Kidney epithelial cell (primary cell): ENCODE results near the gene SPATA7. TPM values are rescaled to one million over a fixed set of nuclear protein-coding genes. Genes with fewer than 3 reads are reported as not detected.

ENCODE experiments used
- DNase-seq: peaks from one replicate; pipeline ENCODE4 v3.0.0-alpha.2; 2010; ENCODE audit warnings: low read depth
- H3K27me3 ChIP-seq: 2 replicates; pipeline ENCODE4 v1.6.0; 2011; ENCODE audit warnings: low read length; ENCODE audit not compliant: control insufficient read depth, insufficient read depth
- H3K36me3 ChIP-seq: 2 replicates; pipeline ENCODE4 v1.5.1; 2011; ENCODE audit warnings: low read length; ENCODE audit not compliant: control insufficient read depth, insufficient read depth
- H3K4me3 ChIP-seq: 2 replicates; pipeline ENCODE4 v1.5.1; 2011; ENCODE audit warnings: low read depth, mild to moderate bottlenecking, control low read depth, low read length
- total RNA-seq: library from RNA; depleted of rRNA; stranded (reverse); fragments of >200 nt; gene quantifications from 2 replicates; pipeline ENCODE4 v1.2.3, GENCODE V29; 2015
- TF ChIP-seq, protein P1 (sequence below): IDR thresholded peaks from 2 replicates; pipeline ENCODE4 v1.5.1; 2011; ENCODE audit warnings: mild to moderate bottlenecking, moderate library complexity, low read length, control low read depth, inconsistent platforms; ENCODE audit not compliant: insufficient read depth, poor library complexity, severe bottlenecking

SPATA7 gene
- total RNA-seq, 1 donor from 2014 or later = 10.8 TPM

DNA sequence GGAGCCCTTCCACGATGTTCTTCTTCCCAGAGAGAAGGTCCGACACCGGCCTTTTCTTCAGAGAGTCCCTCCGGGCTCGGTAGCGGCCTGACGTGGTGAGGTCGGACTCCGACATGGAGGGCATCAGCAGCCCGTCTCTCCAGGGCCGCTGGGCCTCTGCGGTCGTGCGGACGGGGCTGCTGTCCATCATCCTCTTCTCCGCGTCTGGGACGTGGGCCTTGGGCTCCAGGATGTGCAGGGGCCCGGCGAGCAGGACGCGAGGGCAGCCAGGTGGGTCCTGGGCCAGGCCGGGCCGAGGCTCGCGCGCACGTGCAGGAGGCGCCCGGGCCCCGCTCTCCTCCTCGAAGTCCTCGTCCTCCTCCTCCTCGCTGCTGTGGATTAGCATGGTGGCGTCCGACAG lies 93.5 kb downstream of the SPATA7 start:
- TF ChIP-seq, protein P1, sequence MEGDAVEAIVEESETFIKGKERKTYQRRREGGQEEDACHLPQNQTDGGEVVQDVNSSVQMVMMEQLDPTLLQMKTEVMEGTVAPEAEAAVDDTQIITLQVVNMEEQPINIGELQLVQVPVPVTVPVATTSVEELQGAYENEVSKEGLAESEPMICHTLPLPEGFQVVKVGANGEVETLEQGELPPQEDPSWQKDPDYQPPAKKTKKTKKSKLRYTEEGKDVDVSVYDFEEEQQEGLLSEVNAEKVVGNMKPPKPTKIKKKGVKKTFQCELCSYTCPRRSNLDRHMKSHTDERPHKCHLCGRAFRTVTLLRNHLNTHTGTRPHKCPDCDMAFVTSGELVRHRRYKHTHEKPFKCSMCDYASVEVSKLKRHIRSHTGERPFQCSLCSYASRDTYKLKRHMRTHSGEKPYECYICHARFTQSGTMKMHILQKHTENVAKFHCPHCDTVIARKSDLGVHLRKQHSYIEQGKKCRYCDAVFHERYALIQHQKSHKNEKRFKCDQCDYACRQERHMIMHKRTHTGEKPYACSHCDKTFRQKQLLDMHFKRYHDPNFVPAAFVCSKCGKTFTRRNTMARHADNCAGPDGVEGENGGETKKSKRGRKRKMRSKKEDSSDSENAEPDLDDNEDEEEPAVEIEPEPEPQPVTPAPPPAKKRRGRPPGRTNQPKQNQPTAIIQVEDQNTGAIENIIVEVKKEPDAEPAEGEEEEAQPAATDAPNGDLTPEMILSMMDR = no peak
- DNase-seq = no peak
- H3K36me3 ChIP-seq = peaks cover 3% of the 10 kb centered on the region
- no peak overlapping the region for H3K4me3 ChIP-seq
- no peaks in the 10 kb centered on the region for H3K27me3 ChIP-seq

DNA sequence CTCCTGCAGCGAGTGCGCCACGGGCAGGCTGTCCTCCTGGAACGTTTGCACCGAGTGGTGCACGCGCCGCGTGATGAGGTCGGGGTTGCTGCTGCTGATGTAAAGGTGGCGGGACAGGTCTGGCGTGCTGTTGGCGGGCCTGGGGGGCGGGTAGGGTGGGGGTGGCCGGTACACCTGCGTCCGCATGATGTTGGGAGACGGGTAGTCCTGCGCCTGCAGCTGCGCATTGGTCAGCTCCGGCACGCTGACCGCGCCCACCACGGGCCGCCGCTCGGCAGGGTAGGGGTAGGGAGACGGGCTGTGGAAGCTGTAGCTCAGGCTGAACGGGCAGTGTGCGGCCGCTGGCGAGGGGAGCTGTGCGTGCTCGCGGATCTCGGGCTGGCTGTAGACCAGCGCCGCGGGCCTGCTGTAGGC lies 94.1 kb downstream of the SPATA7 start:
- no peak for DNase-seq
- no peak overlapping the region for H3K4me3 ChIP-seq
- peaks cover 3% of the 10 kb centered on the region for H3K36me3 ChIP-seq
- H3K27me3 ChIP-seq = no peaks in the 10 kb centered on the region
- TF ChIP-seq, protein P1 = no peak

DNA sequence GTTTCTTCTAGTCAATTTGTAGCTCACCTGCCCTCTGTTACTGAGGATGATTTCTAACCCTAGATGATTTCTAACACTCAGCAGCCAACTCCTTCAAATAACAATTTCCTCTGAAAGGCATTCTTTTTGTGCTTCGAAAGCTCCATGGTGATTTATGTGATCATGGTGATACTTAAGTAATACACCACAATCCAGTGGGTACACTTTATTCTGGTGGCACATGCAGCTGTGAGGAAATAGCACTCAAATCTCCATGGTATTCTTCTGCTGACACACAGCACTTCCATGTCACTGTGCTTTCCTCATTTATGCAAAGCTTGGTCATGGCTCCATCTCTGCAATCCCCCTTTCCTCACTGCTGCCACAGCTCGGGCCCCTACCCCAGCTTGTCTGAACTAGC lies 95.6 kb downstream of the SPATA7 start:
- Histone ChIP-seq H3K27me3 (no peaks in the 10 kb centered on the region), H3K4me3 (no peak overlapping the region), H3K36me3 (peaks cover 3% of the 10 kb centered on the region)
- DNase-seq = no peak
- TF ChIP-seq, protein P1 = no peak

DNA sequence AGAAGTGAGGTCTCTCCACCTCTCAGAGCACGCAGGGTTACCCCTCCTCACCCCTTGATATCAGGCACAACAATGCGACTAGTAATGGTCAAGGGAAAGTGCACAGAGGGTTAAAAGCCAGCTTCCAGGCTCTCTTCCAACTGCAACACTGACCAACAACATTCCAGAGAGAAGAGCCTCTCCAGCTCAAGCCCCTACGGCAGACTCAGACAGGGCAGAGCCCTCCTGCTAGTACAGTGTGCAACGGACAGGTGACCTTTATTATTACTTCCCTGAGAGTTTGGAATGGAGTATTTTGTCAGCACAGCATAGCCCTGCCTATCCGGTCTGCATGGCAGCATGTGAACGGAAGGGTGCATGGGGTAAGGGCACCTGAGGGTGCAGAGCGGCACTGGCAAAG lies 96.3 kb downstream of the SPATA7 start:
- Histone ChIP-seq H3K4me3 (no peak overlapping the region), H3K36me3 (peaks cover 3% of the 10 kb centered on the region), H3K27me3 (no peaks in the 10 kb centered on the region)
- DNase-seq = no peak
- TF ChIP-seq, protein P1 = no peak

DNA sequence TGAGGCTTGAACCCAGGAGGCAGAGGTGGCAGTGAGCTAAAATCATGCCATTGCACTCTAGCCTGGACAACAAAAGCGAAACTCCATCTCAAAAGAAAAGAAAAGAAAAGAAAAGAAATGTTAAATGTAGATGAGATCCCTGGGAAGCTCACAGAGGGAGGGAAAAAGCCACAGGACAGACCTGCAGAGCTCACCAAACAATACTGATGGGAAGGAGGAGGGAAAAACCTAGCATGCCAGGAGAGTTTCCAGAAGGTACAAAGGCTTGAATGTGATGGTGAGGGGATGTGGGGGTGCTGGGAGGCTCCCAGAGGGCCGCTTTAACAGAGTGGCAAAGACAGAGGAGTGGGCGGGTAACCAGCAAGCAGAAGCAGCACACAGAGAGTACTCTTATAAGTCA lies 97.1 kb downstream of the SPATA7 start:
- Histone ChIP-seq H3K36me3 (peaks cover 2% of the 10 kb centered on the region), H3K27me3 (no peaks in the 10 kb centered on the region), H3K4me3 (no peak overlapping the region)
- no peak for DNase-seq
- TF ChIP-seq, protein P1 = no peak

Other genes starting within 250 kb of the SPATA7 start
- 0.04 and 0.14 TPM in 2 replicates for gene KCNK10, start 62.4 kb upstream of the SPATA7 start, total RNA-seq
- gene PTPN21, start 169.3 kb downstream of the SPATA7 start, total RNA-seq = 12.5 and 13.1 TPM in 2 replicates
- 59.9 and 71.1 TPM in 2 replicates for gene ZC3H14, start 177.4 kb downstream of the SPATA7 start, total RNA-seq